Naive thymus-derived CD4-positive, alpha-beta T cell (primary cell): ENCODE results near the gene OR8B4. TPM values are rescaled to one million over a fixed set of nuclear protein-coding genes. Genes with fewer than 3 reads are reported as not detected.
"Not testable (repeated sequence)": the region's sequence is repeated elsewhere in the genome, so short reads cannot be mapped to it uniquely, and the experiment has no call there.

Source experiments
- ATAC-seq: fragments of 150-1000 bp; cut with Tn5 transposase; 2 replicates; pipeline ENCODE4 v1.10.0; 2021; ENCODE audit warnings: mild to moderate bottlenecking, moderate library complexity
- CTCF ChIA-PET: fragments of 350-600 bp; sonication (Branson Sonifier 250); formaldehyde crosslinking; loops from one replicate; lab custom pipeline; 2021; ENCODE audit warnings: antibody characterized with exemption; lab: Charles Lee
- POLR2A ChIA-PET: fragments of 350-600 bp; sonication (Branson Sonifier 250); formaldehyde crosslinking; loops from one replicate; lab custom pipeline; 2021; ENCODE audit warnings: antibody characterized with exemption, inconsistent platforms; lab: Charles Lee
- DNase-seq, 9 donors: peaks; one replicate each; pipeline versions ENCODE4 v3.0.0 to v3.0.0-alpha.2; 2020 to 2022; ENCODE audit warnings: mixed read lengths in 1 of 9
- H3K27ac ChIP-seq: one replicate; pipeline ENCODE4 v1.7.0; 2013; ENCODE audit warnings: mild to moderate bottlenecking, low read depth, low read length, moderate library complexity
- H3K27me3 ChIP-seq, 2 donors: one replicate each; pipeline ENCODE4 v1.7.0; 2013; ENCODE audit warnings: low read length in 2 of 2, mild to moderate bottlenecking in 2 of 2, moderate library complexity in 2 of 2; ENCODE audit not compliant: control insufficient read depth in 2 of 2, insufficient read depth in 2 of 2
- H3K36me3 ChIP-seq, 3 experiments: 1 replicate in 2 of 3; 2 replicates in 1 of 3; pipeline ENCODE4 v1.7.0; 2013; ENCODE audit warnings: low read length in 3 of 3, mild to moderate bottlenecking in 3 of 3, moderate library complexity in 1 of 3; ENCODE audit not compliant: insufficient read depth in 3 of 3, control insufficient read depth in 2 of 3
- H3K4me1 ChIP-seq, 2 donors: one replicate each; pipeline ENCODE4 v1.7.0; 2013; ENCODE audit warnings: low read length in 2 of 2, mild to moderate bottlenecking in 2 of 2, moderate library complexity in 1 of 2; ENCODE audit not compliant: control insufficient read depth in 2 of 2, insufficient read depth in 2 of 2
- H3K4me3 ChIP-seq: 2 replicates; pipeline ENCODE4 v1.7.0; 2013; ENCODE audit warnings: mild to moderate bottlenecking, low read length
- H3K9me3 ChIP-seq, 3 experiments: 1 replicate in 2 of 3; 2 replicates in 1 of 3; pipeline ENCODE4 v1.7.0; 2013; ENCODE audit warnings: low read length in 3 of 3; ENCODE audit not compliant: control insufficient read depth in 2 of 3
- H3K27ac Mint-ChIP-seq, 9 donors: one replicate each; pipeline ENCODE4 v1.8.0; 2020 to 2022; ENCODE audit warnings: mixed read lengths in 9 of 9, mild to moderate bottlenecking in 8 of 9, moderate library complexity in 5 of 9, inconsistent platforms in 2 of 9
- H3K27me3 Mint-ChIP-seq, 5 donors: one replicate each; pipeline ENCODE4 v1.8.0; 2021 to 2022; ENCODE audit warnings: mixed read lengths in 5 of 5, mild to moderate bottlenecking in 1 of 5
- H3K36me3 Mint-ChIP-seq, 5 donors: one replicate each; pipeline ENCODE4 v1.8.0; 2020 to 2022; ENCODE audit warnings: mixed read lengths in 5 of 5, mild to moderate bottlenecking in 3 of 5, inconsistent platforms in 1 of 5
- H3K4me1 Mint-ChIP-seq, 7 donors: one replicate each; pipeline ENCODE4 v1.8.0; 2020 to 2022; ENCODE audit warnings: mixed read lengths in 7 of 7, mild to moderate bottlenecking in 3 of 7, inconsistent platforms in 1 of 7
- H3K4me3 Mint-ChIP-seq, 10 donors: one replicate each; pipeline ENCODE4 v1.8.0; 2020 to 2022; ENCODE audit warnings: mild to moderate bottlenecking in 10 of 10, mixed read lengths in 10 of 10, moderate library complexity in 6 of 10, inconsistent platforms in 2 of 10
- H3K9me3 Mint-ChIP-seq, 11 donors: one replicate each; pipeline ENCODE4 v1.8.0; 2020 to 2022; ENCODE audit warnings: mixed read lengths in 11 of 11, mild to moderate bottlenecking in 4 of 11, inconsistent platforms in 1 of 11, moderate library complexity in 1 of 11
- intact Hi-C, 2 donors: fragments of 100-400 bp; cut with micrococcal nuclease; formaldehyde crosslinking; loops; one replicate each; pipeline ENCODE4 v1.15.1; 2023
- polyA plus RNA-seq, 2 donors: library from polyadenylated mRNA; unstranded; fragments of 300-500 nt; fragmentation: Illumina TruSeq; gene quantifications; one replicate each; pipeline ENCODE4 v1.2.3, GENCODE V29; 2021
- total RNA-seq, 6 experiments: library from RNA in 5 of 6; stranded (reverse) in 5 of 6; gene quantifications; 1 replicate in 5 of 6; 2 replicates in 1 of 6; pipeline ENCODE4 v1.2.3 and lab custom pipeline; 2021 to 2026

The OR8B4 gene
- total and polyA plus RNA-seq, 7 experiments from 2014 or later: not detected

GRCh38 chr11:124463990-124464389, 39.3 kb upstream of the OR8B4 start:
- Histone ChIP-seq H3K27me3 (no peaks in the 10 kb centered on the region), H3K9me3 (no peaks in the 10 kb centered on the region), H3K4me3 (no peak overlapping the region), H3K4me1 (no peaks in the 10 kb centered on the region), H3K27ac (no peak overlapping the region), H3K36me3 (no peaks in the 10 kb centered on the region)
- ATAC-seq (no peak), DNase-seq (no peak)
- intact Hi-C loops: no loop called here
- Mint-ChIP-seq H3K4me3 (no peak overlapping the region), H3K4me1 (no peaks in the 10 kb centered on the region), H3K9me3 (no peaks in the 10 kb centered on the region), H3K36me3 (no peaks in the 10 kb centered on the region), H3K27me3 (peaks cover 0 to 40% (median 11%) of the 10 kb centered on the region in 5 donors), H3K27ac (no peak overlapping the region)
- ChIA-PET POLR2A (no interaction called here), CTCF (no interaction called here)

GRCh38 chr11:124463324-124463723, 38.7 kb upstream of the OR8B4 start:
- no peaks in the 10 kb centered on the region for H3K9me3 Mint-ChIP-seq
- H3K4me3 Mint-ChIP-seq: no peak overlapping the region
- H3K9me3 ChIP-seq: no peaks in the 10 kb centered on the region
- no peak overlapping the region for H3K4me3 ChIP-seq
- ChIA-PET CTCF (no interaction called here), POLR2A (no interaction called here)
- no peaks in the 10 kb centered on the region for H3K36me3 ChIP-seq
- no peaks in the 10 kb centered on the region for H3K36me3 Mint-ChIP-seq
- H3K27ac ChIP-seq: no peak overlapping the region
- H3K27me3 ChIP-seq: no peaks in the 10 kb centered on the region
- intact Hi-C loops: no loop called here
- DNase-seq: no peak
- no peaks in the 10 kb centered on the region for H3K4me1 ChIP-seq
- no peak overlapping the region for H3K27ac Mint-ChIP-seq
- no peak for ATAC-seq
- no peaks in the 10 kb centered on the region for H3K4me1 Mint-ChIP-seq
- peaks cover 0 to 41% (median 11%) of the 10 kb centered on the region in 5 donors for H3K27me3 Mint-ChIP-seq

DNA sequence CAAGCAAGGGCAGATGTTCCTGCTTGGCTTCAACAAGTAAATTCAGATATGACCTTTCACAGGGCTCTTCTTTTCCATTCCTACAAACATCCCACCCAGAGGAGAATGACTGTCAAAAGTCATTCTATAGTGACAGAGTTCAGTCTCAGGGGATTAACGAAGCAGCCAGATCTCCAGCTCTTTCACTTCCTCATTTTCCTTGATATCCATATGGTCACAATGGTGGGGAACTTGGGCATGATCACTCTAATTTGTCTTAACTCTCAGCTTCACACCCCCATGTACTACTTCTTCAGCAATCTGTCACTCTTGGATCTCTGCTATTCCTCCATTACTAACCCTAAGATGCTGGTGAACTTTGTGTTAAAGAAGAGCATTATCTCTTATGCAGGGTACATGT, 35.8 kb upstream of the OR8B4 start:
- CTCF ChIA-PET: no interaction called here
- Mint-ChIP-seq H3K27ac (no peak overlapping the region), H3K4me1 (no peaks in the 10 kb centered on the region), H3K4me3 (no peak overlapping the region), H3K36me3 (no peaks in the 10 kb centered on the region), H3K27me3 (peaks cover 0 to 26% (median 5%) of the 10 kb centered on the region in 5 donors), H3K9me3 (no peaks in the 10 kb centered on the region)
- H3K27me3 ChIP-seq: no peaks in the 10 kb centered on the region
- POLR2A ChIA-PET: no interaction called here
- no peaks in the 10 kb centered on the region for H3K36me3 ChIP-seq
- DNase-seq (no peak), ATAC-seq (no peak)
- H3K4me3 ChIP-seq: no peak overlapping the region
- no peak overlapping the region for H3K27ac ChIP-seq
- H3K4me1 ChIP-seq: no peaks in the 10 kb centered on the region
- intact Hi-C loops: no loop called here
- H3K9me3 ChIP-seq: no peaks in the 10 kb centered on the region

DNA sequence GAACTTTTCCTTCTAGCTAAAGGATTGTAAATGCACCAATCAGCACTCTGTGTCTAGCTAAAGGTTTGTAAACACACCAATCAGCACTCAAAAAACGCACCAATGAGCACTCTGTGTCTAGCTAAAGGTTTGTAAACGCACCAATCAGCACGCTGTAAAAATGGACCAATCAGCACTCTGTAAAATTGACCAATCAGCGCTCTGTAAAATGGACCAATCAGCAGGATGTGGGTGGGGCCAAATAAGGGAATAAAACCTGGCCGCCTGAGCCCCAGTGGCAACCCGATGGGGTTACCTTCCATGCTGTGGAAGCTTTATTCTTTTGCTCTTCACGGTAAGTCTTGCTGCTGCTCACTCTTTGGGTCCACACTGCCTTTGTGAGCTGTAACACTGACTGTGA, 34.7 kb upstream of the OR8B4 start:
- H3K4me1 Mint-ChIP-seq, H3K36me3 Mint-ChIP-seq, H3K4me3 ChIP-seq, CTCF ChIA-PET, H3K27ac ChIP-seq, intact Hi-C loops, H3K4me3 Mint-ChIP-seq, H3K27ac Mint-ChIP-seq, H3K9me3 Mint-ChIP-seq, DNase-seq, H3K27me3 ChIP-seq, H3K4me1 ChIP-seq, ATAC-seq, H3K36me3 ChIP-seq, POLR2A ChIA-PET, H3K9me3 ChIP-seq: not testable (repeated sequence)
- peaks cover 0 to 20% (median 5%) of the 10 kb centered on the region in 5 donors for H3K27me3 Mint-ChIP-seq

- Mint-ChIP-seq H3K4me1 (no peaks in the 10 kb centered on the region), H3K27me3 (peaks cover 6 to 13% (median 11%) of the 10 kb centered on the region in 5 donors), H3K4me3 (no peak overlapping the region), H3K36me3 (no peaks in the 10 kb centered on the region), H3K9me3 (peaks cover 0 to 16% (median under 1%) of the 10 kb centered on the region in 11 donors), H3K27ac (no peak overlapping the region)
- H3K27me3 ChIP-seq: no peaks in the 10 kb centered on the region
- intact Hi-C loops: no loop called here
- ChIA-PET POLR2A (no interaction called here), CTCF (no interaction called here)
- no peak overlapping the region for H3K27ac ChIP-seq
- H3K9me3 ChIP-seq: no peaks in the 10 kb centered on the region
- ATAC-seq: no peak
- no peaks in the 10 kb centered on the region for H3K36me3 ChIP-seq
- H3K4me3 ChIP-seq: no peak overlapping the region
- no peaks in the 10 kb centered on the region for H3K4me1 ChIP-seq
- DNase-seq: no peak
These were observed 29.9 kb upstream of the OR8B4 start for GRCh38 chr11:124454552-124454951.

- intact Hi-C loops: no loop called here
These were observed 22.2 kb upstream of the OR8B4 start for GRCh38 chr11:124446916-124447315.

DNA sequence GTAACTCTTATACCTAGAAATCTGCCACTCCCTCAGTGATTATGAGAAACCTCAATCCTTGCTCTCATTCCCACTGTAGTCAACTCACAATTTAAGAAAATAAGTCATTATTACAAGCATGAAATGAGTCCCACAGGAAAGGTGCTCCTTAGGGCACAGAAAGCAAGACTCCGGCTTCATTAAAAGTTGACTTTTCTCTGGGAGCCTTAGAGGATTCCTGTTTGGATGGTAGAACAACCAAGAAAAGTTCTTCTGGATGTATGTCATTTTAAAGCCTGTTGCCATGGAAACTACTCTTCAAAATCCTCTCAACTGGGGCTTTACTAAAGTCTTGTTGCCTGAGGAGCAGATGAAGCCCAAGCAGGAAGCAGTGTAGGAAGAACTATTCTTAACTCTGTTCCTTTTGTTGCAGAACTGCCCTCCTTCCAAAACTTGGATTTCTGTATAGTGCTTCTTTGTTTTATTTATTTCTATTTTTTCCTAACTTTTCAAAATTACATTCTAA, 21.0 kb upstream of the OR8B4 start, which contains the start of gene OR8B8:
Gene OR8B8, minus strand, starts transcription at position 51 of the 505 bp plus-strand sequence. CDS start 4,611 bp downstream, outside the sequence.
- peaks cover 2 to 30% (median 24%) of the 10 kb centered on the region in 5 donors for H3K27me3 Mint-ChIP-seq
- H3K4me1 Mint-ChIP-seq: no peaks in the 10 kb centered on the region
- no peak within 1 kb of the TSS for H3K4me3 Mint-ChIP-seq
- H3K27ac ChIP-seq: no peak within 1 kb of the TSS
- no peaks in the 10 kb centered on the region for H3K36me3 Mint-ChIP-seq
- H3K9me3 Mint-ChIP-seq: peaks cover 0 to 14% (median 2%) of the 10 kb centered on the region in 11 donors
- ATAC-seq (no peak), DNase-seq (no peak)
- H3K4me3 ChIP-seq: no peak within 1 kb of the TSS
- POLR2A ChIA-PET: no interaction called here
- CTCF ChIA-PET: no interaction called here
- H3K27me3 ChIP-seq: no peaks in the 10 kb centered on the region
- no peaks in the 10 kb centered on the region for H3K9me3 ChIP-seq
- H3K27ac Mint-ChIP-seq: no peak within 1 kb of the TSS
- intact Hi-C loops: no loop called here
- no peaks in the 10 kb centered on the region for H3K36me3 ChIP-seq
- H3K4me1 ChIP-seq: no peaks in the 10 kb centered on the region

More at GRCh38 chr11:124446916-124447315, 22.2 kb upstream of the OR8B4 start:
- peaks cover 0 to 24% (median 2%) of the 10 kb centered on the region in 11 donors for H3K9me3 Mint-ChIP-seq
- Histone ChIP-seq H3K4me3 (no peak overlapping the region), H3K9me3 (no peaks in the 10 kb centered on the region), H3K36me3 (no peaks in the 10 kb centered on the region), H3K27me3 (no peaks in the 10 kb centered on the region), H3K4me1 (no peaks in the 10 kb centered on the region), H3K27ac (no peak overlapping the region)
- peaks cover 2 to 28% (median 21%) of the 10 kb centered on the region in 5 donors for H3K27me3 Mint-ChIP-seq
- CTCF ChIA-PET: no interaction called here
- ATAC-seq (no peak), DNase-seq (no peak)
- H3K4me1 Mint-ChIP-seq: no peaks in the 10 kb centered on the region
- no peak overlapping the region for H3K4me3 Mint-ChIP-seq
- POLR2A ChIA-PET: no interaction called here
- no peaks in the 10 kb centered on the region for H3K36me3 Mint-ChIP-seq
- no peak overlapping the region for H3K27ac Mint-ChIP-seq
